ENCODE results near the gene STIMATE. TPM values are rescaled to one million over a fixed set of nuclear protein-coding genes. Genes with fewer than 3 reads are reported as not detected.

STIMATE gene
- polyA plus RNA-seq (ENCODE audit: insufficient read length in 4 of 4): 10 to 100 TPM; 13.4 to 15.8 (median 14.5) TPM

DNA sequence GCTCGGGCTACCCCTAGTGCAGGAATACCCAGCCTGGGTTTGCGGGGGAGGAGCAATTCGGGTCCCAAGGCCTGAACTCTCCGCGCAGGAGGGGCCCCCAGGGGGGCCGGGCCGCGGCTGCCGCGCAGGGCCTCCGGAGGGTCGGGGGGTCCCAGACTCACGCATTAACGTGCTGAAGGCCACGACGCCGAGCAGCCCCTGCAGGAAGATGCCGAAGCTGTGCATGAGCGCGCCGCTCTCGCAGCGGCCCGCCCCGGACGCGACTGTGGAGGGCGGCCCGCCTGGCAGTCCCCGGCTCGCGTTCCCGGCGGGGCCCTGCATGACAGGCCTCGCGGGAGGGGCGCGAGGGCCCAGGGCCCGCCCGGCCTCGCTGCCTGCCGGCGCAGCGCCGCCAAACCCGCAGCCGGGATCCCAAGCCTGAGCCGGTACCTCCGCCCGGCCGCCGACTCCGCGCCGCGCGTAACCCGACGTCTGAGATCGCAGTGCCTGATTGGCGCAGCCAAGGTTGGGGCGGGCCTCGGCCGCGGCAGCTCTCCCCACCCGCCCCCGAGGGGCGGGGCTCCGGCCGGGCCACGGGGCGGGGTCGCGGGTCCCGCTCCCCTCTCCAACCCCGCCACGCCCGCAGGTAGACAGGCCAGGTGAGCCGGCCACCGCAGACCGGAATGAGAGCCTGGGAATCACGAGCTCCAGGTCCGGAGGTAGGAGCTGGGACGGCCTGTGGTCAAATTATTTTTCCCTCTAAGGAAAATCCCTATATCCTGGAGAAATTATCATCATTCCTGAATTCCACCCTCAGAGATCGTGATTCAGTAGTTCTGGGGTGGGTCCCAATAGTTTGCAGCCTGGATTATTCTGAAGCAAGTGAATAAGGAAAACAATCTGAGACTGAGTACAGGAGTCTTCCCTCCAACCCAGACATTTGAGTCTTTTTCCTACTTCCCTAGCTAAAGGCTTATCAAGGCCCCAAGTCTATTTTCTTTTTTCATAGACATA lies at the start of gene STIMATE:
STIMATE (minus strand) TSS at position 419 of the 993 bp plus-strand sequence; CDS start at position 321, 98 bp downstream.
- DNase-seq (ENCODE audit: low read depth in 4 of 4, low spot score in 3 of 4): peak; percentile 47 to 62 (median 56)

DNA sequence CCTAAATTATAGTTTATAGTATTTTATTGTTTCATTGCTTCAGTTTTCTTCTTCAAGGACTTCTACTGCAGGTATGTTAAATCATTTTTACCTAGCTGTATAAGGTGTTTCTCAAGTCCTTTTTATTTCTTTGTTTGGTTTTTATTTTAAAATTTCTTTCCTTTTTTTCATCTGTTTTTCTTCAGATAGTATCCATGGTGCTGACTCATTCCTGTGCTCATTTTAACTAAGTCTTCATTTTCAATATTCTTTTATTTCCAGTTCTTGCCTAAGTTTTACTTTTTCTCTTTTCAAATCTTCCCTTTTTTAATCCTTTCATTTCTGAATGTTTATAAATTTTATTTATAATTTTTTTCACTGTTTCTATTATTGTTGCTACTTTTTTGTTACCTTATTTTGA lies 42.3 kb upstream of the STIMATE start:
- DNase-seq (ENCODE audit: low read depth in 4 of 4, low spot score in 3 of 4): no peak

DNA sequence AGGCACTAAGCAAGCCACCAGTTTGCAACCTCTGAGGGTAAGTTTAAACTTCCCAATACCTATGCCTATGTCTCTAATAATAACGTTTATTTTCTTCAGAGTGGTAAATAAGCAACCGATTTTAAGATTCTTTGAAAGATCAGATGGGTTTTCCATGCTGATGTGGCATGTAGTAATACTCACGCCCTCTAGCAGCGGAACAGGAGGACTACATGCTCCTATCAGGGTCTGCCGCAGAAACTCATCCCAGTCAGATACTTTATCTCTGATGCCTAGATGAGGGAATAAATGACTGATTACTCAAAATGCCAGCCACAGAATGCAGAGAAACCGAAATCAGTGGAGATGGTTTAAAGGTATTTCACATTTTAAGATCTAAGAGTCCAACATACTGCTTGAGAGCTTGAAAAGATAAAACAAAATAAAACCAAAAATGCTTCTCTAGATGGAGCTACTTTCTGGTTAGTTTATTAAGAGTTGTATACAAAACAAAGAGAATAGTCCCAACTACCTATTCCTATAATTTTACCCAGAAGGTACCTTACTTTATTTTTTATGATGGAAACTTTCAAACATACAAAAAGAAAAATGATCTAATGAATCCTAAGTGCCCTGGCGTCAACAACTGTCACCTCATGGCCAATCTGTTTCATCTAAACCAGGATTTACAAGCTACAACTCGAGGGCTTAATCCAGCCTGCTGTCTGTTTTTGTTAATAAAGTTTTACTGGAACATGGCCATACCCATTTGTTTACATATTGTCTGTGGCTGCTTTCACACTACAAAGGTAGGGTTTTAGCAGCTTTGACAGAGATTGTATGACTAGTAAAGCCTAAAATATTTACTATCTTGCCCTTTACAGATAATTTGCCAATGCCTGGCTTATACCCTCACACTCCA lies 37.5 kb upstream of the STIMATE start:
- DNase-seq (ENCODE audit: low read depth in 4 of 4, low spot score in 3 of 4): peak in 3 of 4 donors; percentile 13 to 28 (median 13)

- no peak for DNase-seq (ENCODE audit: low read depth in 4 of 4, low spot score in 3 of 4)
Observed at GRCh38 chr3:52931889-52932288, 34.5 kb upstream of the STIMATE start.

DNA sequence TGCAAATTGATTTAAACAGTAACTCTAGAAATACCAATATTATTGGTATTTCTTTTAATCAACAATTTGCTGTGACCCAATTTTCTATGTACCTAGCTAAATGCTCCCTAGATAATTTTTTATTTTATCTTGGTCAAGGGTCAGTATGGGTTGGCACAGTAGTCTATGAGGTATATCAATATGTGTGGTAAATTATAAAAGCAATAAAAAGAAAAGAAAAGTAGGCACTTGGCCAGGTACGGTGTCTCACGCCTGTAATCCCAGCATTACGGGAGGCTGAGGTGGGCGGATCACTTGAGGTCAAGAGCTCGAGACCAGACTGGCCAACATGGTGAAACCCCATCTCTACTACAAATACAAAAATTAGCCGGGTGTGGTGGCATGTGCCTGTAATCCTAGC lies 34.0 kb upstream of the STIMATE start:
- DNase-seq (ENCODE audit: low read depth in 4 of 4, low spot score in 3 of 4): no peak

DNA sequence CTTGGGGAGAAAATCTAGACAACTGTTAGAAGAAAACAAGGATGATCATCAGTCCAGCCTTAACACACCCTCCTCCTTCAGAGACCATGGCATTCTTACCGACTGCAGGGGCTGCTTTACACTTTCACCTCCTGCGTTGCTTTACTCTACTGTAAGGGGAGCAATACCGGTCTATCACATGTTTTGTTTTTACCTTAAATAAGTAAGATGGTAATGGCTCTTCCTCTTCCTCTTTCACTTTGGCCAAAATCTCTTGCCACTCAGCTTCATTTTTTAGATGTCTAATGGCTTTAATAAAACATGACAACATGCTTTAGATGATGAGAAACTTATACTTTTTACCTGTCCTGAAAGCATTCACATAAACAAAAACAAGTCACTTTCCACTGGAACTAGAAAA lies 33.4 kb upstream of the STIMATE start:
- DNase-seq (ENCODE audit: low read depth in 4 of 4, low spot score in 3 of 4): no peak

GRCh38 chr3:52926554-52926953 lies 29.2 kb upstream of the STIMATE start:
- DNase-seq (ENCODE audit: low read depth in 4 of 4, low spot score in 3 of 4): no peak

- no peak for DNase-seq (ENCODE audit: low read depth in 4 of 4, low spot score in 3 of 4)
Observed at GRCh38 chr3:52925405-52926313, 28.3 kb upstream of the STIMATE start.

DNA sequence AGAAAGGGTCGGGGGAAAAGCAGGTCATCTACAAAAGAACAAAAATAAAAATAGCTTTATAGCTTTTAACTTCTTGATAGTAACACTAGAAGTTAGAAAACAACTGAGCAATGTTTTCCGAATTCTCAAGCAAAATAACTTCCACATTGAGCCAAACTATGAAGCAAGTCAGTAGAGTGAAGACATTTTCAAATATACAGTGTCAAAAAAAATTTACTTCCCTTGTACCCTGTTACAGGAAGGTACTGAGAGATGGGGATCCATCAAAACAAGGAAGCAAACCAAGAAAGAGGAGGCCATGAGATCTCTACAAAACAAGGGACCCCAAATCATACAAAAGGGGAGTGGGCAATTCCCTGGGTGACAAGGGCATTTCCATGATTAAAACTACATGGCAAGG lies 26.6 kb upstream of the STIMATE start:
- no peak for DNase-seq (ENCODE audit: low read depth in 4 of 4, low spot score in 3 of 4)

DNA sequence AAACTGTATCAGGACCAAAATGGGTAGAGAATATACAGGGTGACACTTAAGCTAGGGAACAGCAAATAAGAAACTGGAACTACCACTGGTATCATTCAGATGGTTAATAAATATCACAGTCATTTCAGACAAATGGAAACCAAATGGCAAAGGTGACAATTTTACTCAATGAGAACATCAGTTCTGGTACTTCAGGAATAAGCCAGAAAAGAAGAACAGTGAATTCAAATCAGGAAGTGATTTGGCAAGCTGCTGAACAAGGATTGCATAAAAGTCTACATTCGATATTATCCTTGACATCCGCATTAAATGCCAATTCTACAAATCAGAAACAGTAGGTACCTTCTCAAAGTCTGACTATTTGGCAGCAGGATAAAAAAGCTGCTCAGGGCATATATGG lies 23.5 kb upstream of the STIMATE start:
- DNase-seq (ENCODE audit: low read depth in 4 of 4, low spot score in 3 of 4): no peak

GRCh38 chr3:52917044-52917443 lies 19.7 kb upstream of the STIMATE start:
- no peak for DNase-seq (ENCODE audit: low read depth in 4 of 4, low spot score in 3 of 4)

DNA sequence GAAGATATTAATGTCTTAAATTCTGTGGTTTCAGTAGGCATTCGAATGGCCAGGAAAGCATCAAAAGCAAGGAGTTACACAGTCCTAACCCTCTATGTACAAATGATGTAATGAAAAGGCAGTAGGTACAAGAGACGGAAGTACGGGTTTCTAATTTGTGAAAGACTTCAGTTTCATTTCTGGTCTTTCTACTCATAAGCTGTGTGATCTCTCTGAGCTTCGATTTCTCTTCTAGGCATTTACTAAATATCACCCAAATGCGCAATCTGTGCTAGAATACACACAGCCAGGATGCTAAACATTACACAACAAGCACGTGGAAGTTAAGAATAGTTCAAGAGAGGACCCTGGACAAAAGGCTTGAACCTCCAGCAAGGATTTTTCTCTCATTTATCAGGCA lies 17.9 kb upstream of the STIMATE start:
- no peak for DNase-seq (ENCODE audit: low read depth in 4 of 4, low spot score in 3 of 4)

DNA sequence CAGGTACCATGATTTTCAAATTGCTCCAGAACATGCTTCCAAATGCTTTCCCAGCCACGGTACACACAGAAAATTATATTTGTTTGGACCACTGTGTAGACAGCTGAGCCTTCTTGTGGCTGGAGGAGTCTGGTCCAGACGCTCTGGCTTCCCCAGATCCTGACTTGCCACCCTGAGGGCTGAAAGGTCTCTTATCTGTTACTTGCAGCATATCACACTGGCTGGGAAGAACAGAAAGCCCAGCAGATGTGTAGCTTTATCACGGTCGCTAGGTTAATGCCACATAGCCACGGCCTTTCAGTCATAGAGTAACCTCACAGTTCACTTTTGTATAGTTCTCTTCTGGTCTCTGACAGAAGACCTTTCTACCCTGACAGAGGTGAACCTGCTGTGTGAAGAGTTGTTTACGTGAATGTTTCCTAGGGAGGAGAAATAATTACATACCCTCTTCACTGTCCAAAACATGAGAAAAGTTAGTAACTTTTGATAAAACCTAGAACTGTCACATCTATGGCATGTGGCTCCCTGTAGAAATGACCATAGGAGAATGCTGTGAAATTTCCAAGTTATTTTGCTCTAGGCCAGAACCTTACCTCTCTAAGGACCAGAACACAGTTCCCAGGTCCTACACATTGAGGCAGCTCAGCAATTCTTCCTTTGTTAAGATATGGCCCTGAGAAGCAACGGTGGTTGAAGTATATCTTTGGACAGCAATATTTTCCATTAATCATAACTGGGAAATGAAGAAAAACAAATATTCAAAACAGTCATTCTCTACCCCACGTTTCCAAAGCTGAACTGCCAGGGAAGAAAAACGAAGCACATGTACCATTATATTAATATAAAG lies 15.8 kb upstream of the STIMATE start:
- DNase-seq (ENCODE audit: low read depth in 4 of 4, low spot score in 3 of 4): no peak

- DNase-seq (ENCODE audit: low read depth in 4 of 4, low spot score in 3 of 4): no peak
Observed at GRCh38 chr3:52910823-52911222, 13.5 kb upstream of the STIMATE start.

DNA sequence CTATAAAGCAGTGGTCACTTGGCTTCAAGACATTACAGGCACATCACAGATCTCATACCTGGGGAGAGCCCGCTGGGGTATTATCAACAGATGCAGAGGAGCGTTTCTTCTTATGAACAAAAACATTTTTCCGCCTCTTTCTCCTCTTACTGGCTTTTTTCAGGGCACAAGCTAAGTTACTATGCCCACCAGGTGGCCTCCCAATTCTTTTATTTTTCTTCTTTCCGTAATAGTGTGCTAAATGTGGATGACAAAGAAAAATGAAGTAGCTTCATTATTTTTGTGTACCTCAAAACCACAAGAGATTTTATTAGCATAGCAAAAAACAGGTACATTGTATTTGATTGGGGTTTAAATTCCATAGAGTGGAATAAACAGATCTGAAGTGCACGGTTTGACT lies 10.1 kb upstream of the STIMATE start:
- DNase-seq (ENCODE audit: low read depth in 4 of 4, low spot score in 3 of 4): no peak

DNA sequence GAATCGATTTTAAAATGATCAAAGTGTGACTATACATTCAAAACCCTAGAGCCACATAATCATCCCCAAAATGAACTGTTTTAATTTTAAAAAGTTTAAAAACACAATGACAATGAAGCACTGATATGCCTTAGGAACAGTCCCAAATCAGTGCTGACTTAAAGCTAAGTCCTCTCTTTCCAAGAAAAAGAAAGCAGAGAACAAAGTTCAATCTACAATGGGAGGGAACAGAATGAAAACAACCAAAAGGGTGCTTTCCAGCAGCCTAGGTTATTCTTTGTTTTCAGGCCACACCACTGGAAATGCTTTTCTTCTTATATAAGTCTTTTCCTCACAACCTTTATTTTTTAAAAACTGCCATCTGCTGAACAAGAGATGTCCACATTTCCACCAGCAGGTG lies 7.2 kb upstream of the STIMATE start:
- no peak for DNase-seq (ENCODE audit: low read depth in 4 of 4, low spot score in 3 of 4)

GRCh38 chr3:52904000-52904399 lies 6.7 kb upstream of the STIMATE start:
- DNase-seq (ENCODE audit: low read depth in 4 of 4, low spot score in 3 of 4): no peak

GRCh38 chr3:52896613-52897012 lies 735 bp downstream of the STIMATE start:
- no peak for DNase-seq (ENCODE audit: low read depth in 4 of 4, low spot score in 3 of 4)

- no peak for DNase-seq (ENCODE audit: low read depth in 4 of 4, low spot score in 3 of 4)
Observed at GRCh38 chr3:52896151-52896550, 1.2 kb downstream of the STIMATE start.

Measured in right renal pelvis (tissue), 4 donors.